GM21423 (cell line): Measurements from ENCODE around the gene MCCC1.

Experiments
- ATAC-seq: cut with Tn5 transposase; IDR thresholded peaks from one replicate; pipeline ENCODE4 v1.9.1; 2021; ENCODE audit warnings: mild to moderate bottlenecking, moderate library complexity; ENCODE audit not compliant: unreplicated experiment

Gene MCCC1

GRCh38 chr3:182989566-182989965 lies 109.7 kb downstream of the MCCC1 start:
- no peak for ATAC-seq

- ATAC-seq = no peak
Measured at GRCh38 chr3:182986021-182986420, 113.3 kb downstream of the MCCC1 start.

GRCh38 chr3:182983876-182984275 lies 115.4 kb downstream of the MCCC1 start:
- ATAC-seq = no peak

GRCh38 chr3:182981038-182981380 lies 118.3 kb downstream of the MCCC1 start:
- no peak for ATAC-seq

- ATAC-seq = peak; percentile 90
Measured at GRCh38 chr3:182980204-182981037, 118.9 kb downstream of the MCCC1 start, which contains the start of gene DCUN1D1. Gene DCUN1D1, minus strand, starts transcription at chr3:182980538. Its CDS starts 49 bp downstream, at chr3:182980489.

GRCh38 chr3:182979674-182980191 lies 119.6 kb downstream of the MCCC1 start:
- ATAC-seq = peak; percentile 14

- ATAC-seq = no peak
Measured at GRCh38 chr3:182979103-182979673, 120.1 kb downstream of the MCCC1 start.

- no peak for ATAC-seq
Measured at GRCh38 chr3:182978387-182978786, 120.9 kb downstream of the MCCC1 start.

- no peak for ATAC-seq
Measured at GRCh38 chr3:182973047-182973446, 126.2 kb downstream of the MCCC1 start.

GRCh38 chr3:182972387-182972786 lies 126.9 kb downstream of the MCCC1 start:
- ATAC-seq = no peak

- peak; percentile 38 for ATAC-seq
Measured at GRCh38 chr3:182971637-182972036, 127.7 kb downstream of the MCCC1 start.

GRCh38 chr3:182970811-182971418 lies 128.4 kb downstream of the MCCC1 start:
- no peak for ATAC-seq

GRCh38 chr3:182969853-182970252 lies 129.4 kb downstream of the MCCC1 start:
- ATAC-seq = no peak

GRCh38 chr3:182969277-182969676 lies 130.0 kb downstream of the MCCC1 start:
- ATAC-seq = no peak

- peak; percentile 69 for ATAC-seq
Measured at GRCh38 chr3:182967218-182968204, 131.8 kb downstream of the MCCC1 start.

GRCh38 chr3:182965861-182966366 lies 133.4 kb downstream of the MCCC1 start:
- no peak for ATAC-seq
